ENCODE results near the gene IL22RA2. TPM values are rescaled to one million over a fixed set of nuclear protein-coding genes. Genes with fewer than 3 reads are reported as not detected.

IL22RA2 gene
- total RNA-seq, 1 experiment from 2014 or later: not detected

- intact Hi-C loops (cut with micrococcal nuclease; ENCODE audit: unreplicated experiment): no loop called here
- Histone ChIP-seq H3K4me1 (ENCODE audit: insufficient read depth, low read length, poor library complexity, severe bottlenecking) (no peaks in the 10 kb centered on the region), H3K27me3 (replicated peaks; ENCODE audit: insufficient read depth, low read depth, low read length, poor library complexity) (no peaks in the 10 kb centered on the region), H3K4me3 (ENCODE audit: low read depth, low read length, poor library complexity, severe bottlenecking) (no peak overlapping the region), H3K36me3 (ENCODE audit: insufficient read depth, low read length, poor library complexity, severe bottlenecking) (no peaks in the 10 kb centered on the region), H3K27ac (ENCODE audit: low read depth, low read length, poor library complexity, severe bottlenecking) (no peak overlapping the region), H3K9me3 (ENCODE audit: low read depth, low read length, poor library complexity, severe bottlenecking) (peaks cover 38% of the 10 kb centered on the region)
- TF ChIP-seq, protein P1, sequence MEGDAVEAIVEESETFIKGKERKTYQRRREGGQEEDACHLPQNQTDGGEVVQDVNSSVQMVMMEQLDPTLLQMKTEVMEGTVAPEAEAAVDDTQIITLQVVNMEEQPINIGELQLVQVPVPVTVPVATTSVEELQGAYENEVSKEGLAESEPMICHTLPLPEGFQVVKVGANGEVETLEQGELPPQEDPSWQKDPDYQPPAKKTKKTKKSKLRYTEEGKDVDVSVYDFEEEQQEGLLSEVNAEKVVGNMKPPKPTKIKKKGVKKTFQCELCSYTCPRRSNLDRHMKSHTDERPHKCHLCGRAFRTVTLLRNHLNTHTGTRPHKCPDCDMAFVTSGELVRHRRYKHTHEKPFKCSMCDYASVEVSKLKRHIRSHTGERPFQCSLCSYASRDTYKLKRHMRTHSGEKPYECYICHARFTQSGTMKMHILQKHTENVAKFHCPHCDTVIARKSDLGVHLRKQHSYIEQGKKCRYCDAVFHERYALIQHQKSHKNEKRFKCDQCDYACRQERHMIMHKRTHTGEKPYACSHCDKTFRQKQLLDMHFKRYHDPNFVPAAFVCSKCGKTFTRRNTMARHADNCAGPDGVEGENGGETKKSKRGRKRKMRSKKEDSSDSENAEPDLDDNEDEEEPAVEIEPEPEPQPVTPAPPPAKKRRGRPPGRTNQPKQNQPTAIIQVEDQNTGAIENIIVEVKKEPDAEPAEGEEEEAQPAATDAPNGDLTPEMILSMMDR (conservative IDR thresholded peaks at IDR 0.05; ENCODE audit: low read depth, low read length): no peak
- no peak for TF ChIP-seq EZH2 (IDR thresholded peaks at IDR 0.05; ENCODE audit: borderline replicate concordance, low read depth, low read length, poor library complexity, severe bottlenecking)
- ChIA-PET CTCF (no interaction called here), POLR2A (ENCODE audit: low non-redundant PET) (no interaction called here)
- DNase-seq (ENCODE audit: low spot score): no peak
- no TSS peak for BruUV-seq (replicated peaks)
Measured at GRCh38 chr6:137182654-137183073, 9.2 kb upstream of the IL22RA2 start.

GRCh38 chr6:137181891-137182653 lies 8.6 kb upstream of the IL22RA2 start:
- BruUV-seq (replicated peaks): no TSS peak
- peaks cover 33% of the 10 kb centered on the region for H3K9me3 ChIP-seq (ENCODE audit: low read depth, low read length, poor library complexity, severe bottlenecking)
- POLR2A ChIA-PET (ENCODE audit: low non-redundant PET): no interaction called here
- H3K27me3 ChIP-seq (replicated peaks; ENCODE audit: insufficient read depth, low read depth, low read length, poor library complexity): no peaks in the 10 kb centered on the region
- intact Hi-C loops (cut with micrococcal nuclease; ENCODE audit: unreplicated experiment): no loop called here
- no peaks in the 10 kb centered on the region for H3K36me3 ChIP-seq (ENCODE audit: insufficient read depth, low read length, poor library complexity, severe bottlenecking)
- H3K4me3 ChIP-seq (ENCODE audit: low read depth, low read length, poor library complexity, severe bottlenecking): no peak overlapping the region
- H3K27ac ChIP-seq (ENCODE audit: low read depth, low read length, poor library complexity, severe bottlenecking): no peak overlapping the region
- DNase-seq (ENCODE audit: low spot score): no peak
- no peaks in the 10 kb centered on the region for H3K4me1 ChIP-seq (ENCODE audit: insufficient read depth, low read length, poor library complexity, severe bottlenecking)
- CTCF ChIA-PET: no interaction called here
- no peak for TF ChIP-seq EZH2 (IDR thresholded peaks at IDR 0.05; ENCODE audit: borderline replicate concordance, low read depth, low read length, poor library complexity, severe bottlenecking)
- TF ChIP-seq, protein P1 (conservative IDR thresholded peaks at IDR 0.05; ENCODE audit: low read depth, low read length): no peak

DNA sequence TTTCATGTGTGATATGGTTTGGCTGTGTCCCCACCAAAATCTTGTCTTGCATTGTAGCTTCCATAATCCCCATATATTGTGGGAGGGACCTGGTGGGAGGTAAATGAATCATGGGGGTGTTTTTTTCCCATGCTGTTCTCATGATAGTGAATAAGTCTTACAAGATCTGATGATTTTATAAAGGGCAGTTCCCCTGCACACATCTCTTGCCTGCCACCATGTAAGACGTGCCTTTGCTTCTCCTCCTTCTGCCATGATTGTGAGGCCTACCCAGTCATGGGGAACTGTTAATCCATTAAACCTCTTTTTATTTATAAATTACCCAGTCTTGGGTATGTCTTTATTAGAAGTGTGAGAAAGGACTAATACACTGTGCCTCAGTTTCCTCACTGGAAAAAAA lies 4.2 kb upstream of the IL22RA2 start:
- H3K36me3 ChIP-seq (ENCODE audit: insufficient read depth, low read length, poor library complexity, severe bottlenecking): no peaks in the 10 kb centered on the region
- BruUV-seq (replicated peaks): no TSS peak
- TF ChIP-seq, protein P1 (conservative IDR thresholded peaks at IDR 0.05; ENCODE audit: low read depth, low read length): no peak
- no peak for TF ChIP-seq EZH2 (IDR thresholded peaks at IDR 0.05; ENCODE audit: borderline replicate concordance, low read depth, low read length, poor library complexity, severe bottlenecking)
- ChIA-PET POLR2A (ENCODE audit: low non-redundant PET) (no interaction called here), CTCF (no interaction called here)
- no peak overlapping the region for H3K4me3 ChIP-seq (ENCODE audit: low read depth, low read length, poor library complexity, severe bottlenecking)
- no peaks in the 10 kb centered on the region for H3K4me1 ChIP-seq (ENCODE audit: insufficient read depth, low read length, poor library complexity, severe bottlenecking)
- no peak for DNase-seq (ENCODE audit: low spot score)
- peaks cover 11% of the 10 kb centered on the region for H3K9me3 ChIP-seq (ENCODE audit: low read depth, low read length, poor library complexity, severe bottlenecking)
- no peak overlapping the region for H3K27ac ChIP-seq (ENCODE audit: low read depth, low read length, poor library complexity, severe bottlenecking)
- intact Hi-C loops (cut with micrococcal nuclease; ENCODE audit: unreplicated experiment): no loop called here
- no peaks in the 10 kb centered on the region for H3K27me3 ChIP-seq (replicated peaks; ENCODE audit: insufficient read depth, low read depth, low read length, poor library complexity)
